Stomach (tissue), 9 donors: ENCODE measurements around the gene ITPR1. TPM values are rescaled to one million over a fixed set of nuclear protein-coding genes. Genes with fewer than 3 reads are reported as not detected.

ENCODE experiments used
- DNase-seq, 2 donors: peaks; one replicate each; pipeline versions ENCODE4 v3.0.0 to v3.0.0-alpha.2; 2013 to 2019
- H3K27ac ChIP-seq, 5 donors: fragments of 200-600 bp in 4 of 5; sonication (generic) in 4 of 5; one replicate each; pipeline ENCODE4 v1.5.1; 2013 to 2019; ENCODE audit warnings: mild to moderate bottlenecking in 1 of 5, moderate library complexity in 1 of 5
- H3K27me3 ChIP-seq, 3 donors: fragments of 200-600 bp; sonication (generic); one replicate each; pipeline ENCODE4 v1.5.1; 2017 to 2019; ENCODE audit warnings: mixed run types in 1 of 3
- H3K36me3 ChIP-seq, 4 donors: fragments of 200-600 bp; sonication (generic); 1 replicate in 3 of 4; 2 replicates in 1 of 4; pipeline ENCODE4 v1.5.1; 2016 to 2019
- H3K4me1 ChIP-seq, 4 donors: fragments of 200-600 bp; sonication (generic); one replicate each; pipeline ENCODE4 v1.5.1; 2016 to 2019
- H3K4me3 ChIP-seq, 4 donors: fragments of 200-600 bp; sonication (generic) in 3 of 4; one replicate each; pipeline ENCODE4 v1.5.1; 2016 to 2019; ENCODE audit warnings: mild to moderate bottlenecking in 1 of 4
- H3K9me3 ChIP-seq, 4 donors: fragments of 200-600 bp; sonication (generic); one replicate each; pipeline ENCODE4 v1.5.1; 2016 to 2019
- CTCF ChIP-seq, 7 experiments: fragments of 450-650 bp in 4 of 7; fragments of 200-600 bp in 3 of 7; sonication (generic) in 3 of 7; IDR thresholded peaks; one replicate each; pipeline ENCODE4 v1.5.1; 2016 to 2019; ENCODE audit warnings: antibody characterized with exemption in 7 of 7, control low read depth in 2 of 7, mild to moderate bottlenecking in 1 of 7
- EP300 ChIP-seq: sonication (generic); formaldehyde crosslinking; IDR thresholded peaks from one replicate; pipeline ENCODE4 v1.6.1; 2017; ENCODE audit warnings: antibody characterized with exemption
- POLR2A ChIP-seq, 4 donors: fragments of 450-650 bp; IDR thresholded peaks; one replicate each; pipeline ENCODE4 v1.6.1; 2016; ENCODE audit warnings: antibody characterized with exemption in 4 of 4, control low read depth in 2 of 4, mild to moderate bottlenecking in 1 of 4, moderate library complexity in 1 of 4
- POLR2AphosphoS5 ChIP-seq, 3 donors: sonication (generic); formaldehyde crosslinking; IDR thresholded peaks; one replicate each; pipeline ENCODE4 v1.6.1; 2016; ENCODE audit warnings: antibody characterized with exemption in 3 of 3
- WGBS, 5 donors: extraction: QIAGEN DNeasy Blood & Tissue Kit in 3 of 5; methylation state at CpG; one replicate each; pipeline versions ENCODE4 v1.1.5 to v1.1.7; 2013 to 2018; 5-methylcytosine and 5-hydroxymethylcytosine counted together
- intact Hi-C: fragments of 100-400 bp; cut with DNase I; formaldehyde crosslinking; loops from one replicate; pipeline ENCODE4 v1.15.1; 2023; ENCODE audit warnings: low total_unique reads
- polyA plus RNA-seq, 3 donors: library from polyadenylated mRNA; stranded (reverse); fragments of 200-250 nt; gene quantifications; one replicate each; pipeline ENCODE4 v1.2.3, GENCODE V29; 2013
- total RNA-seq, 5 donors: library from RNA; depleted of rRNA; stranded (reverse); fragments of >200 nt; gene quantifications; one replicate each; pipeline versions ENCODE4 v1.1.0 to v1.2.3, GENCODE V29; 2014 to 2016
- donor health status: healthy with polysubstance abuse.
- donor health status: Bipolar disorder and iron deficiency.
- donor health status: healthy.

ITPR1 gene
- total and polyA plus RNA-seq, 8 donors: 6.6 to 192 (median 32.9) TPM

GRCh38 chr3:4680871-4681300 lies 187.7 kb downstream of the ITPR1 start:
- WGBS, 5 donors: 86 to 95% (median 93%) methylated on average over 2 of the region's 2 CpGs
- H3K27me3 ChIP-seq: no peaks in the 10 kb centered on the region
- TF ChIP-seq CTCF (IDR thresholded peaks at IDR 0.05) (no peak), POLR2AphosphoS5 (IDR thresholded peaks at IDR 0.05) (no peak), EP300 (no peak), POLR2A (IDR thresholded peaks at IDR 0.05) (no peak)
- H3K27ac ChIP-seq: peak overlapping the region in 1 of 5 donors; percentile 26
- no peaks in the 10 kb centered on the region for H3K9me3 ChIP-seq
- H3K36me3 ChIP-seq: peaks cover 25 to 79% (median 70%) of the 10 kb centered on the region in 4 donors
- intact Hi-C loops: no loop called here
- H3K4me3 ChIP-seq: no peak overlapping the region
- H3K4me1 ChIP-seq: peaks cover 0 to 20% (median 11%) of the 10 kb centered on the region in 4 donors
- no peak for DNase-seq

GRCh38 chr3:4681301-4681700 lies 188.2 kb downstream of the ITPR1 start:
- Histone ChIP-seq H3K27me3 (no peaks in the 10 kb centered on the region), H3K36me3 (peaks cover 25 to 81% (median 72%) of the 10 kb centered on the region in 4 donors), H3K4me3 (no peak overlapping the region), H3K9me3 (no peaks in the 10 kb centered on the region), H3K27ac (no peak overlapping the region), H3K4me1 (peaks cover 2 to 20% (median 11%) of the 10 kb centered on the region in 4 donors)
- intact Hi-C loops: no loop called here
- no peak for TF ChIP-seq POLR2AphosphoS5 (IDR thresholded peaks at IDR 0.05)
- no peak for TF ChIP-seq CTCF (IDR thresholded peaks at IDR 0.05)
- no peak for TF ChIP-seq POLR2A (IDR thresholded peaks at IDR 0.05)
- no peak for TF ChIP-seq EP300
- DNase-seq: no peak

- Histone ChIP-seq H3K9me3 (no peaks in the 10 kb centered on the region), H3K36me3 (peaks cover 24 to 84% (median 79%) of the 10 kb centered on the region in 4 donors), H3K27ac (no peak overlapping the region), H3K4me1 (peaks cover 10 to 32% (median 23%) of the 10 kb centered on the region in 4 donors), H3K4me3 (no peak overlapping the region), H3K27me3 (no peaks in the 10 kb centered on the region)
- no peak for DNase-seq
- TF ChIP-seq POLR2AphosphoS5 (IDR thresholded peaks at IDR 0.05) (no peak), EP300 (no peak), POLR2A (IDR thresholded peaks at IDR 0.05) (no peak), CTCF (IDR thresholded peaks at IDR 0.05) (no peak)
- intact Hi-C loops: no loop called here
- 81 to 96% (median 91%) methylated on average over 1 of the region's 1 CpG for WGBS, 5 donors
These were observed 191.0 kb downstream of the ITPR1 start for GRCh38 chr3:4684117-4684516.

- no peak overlapping the region for H3K27ac ChIP-seq
- WGBS, 5 donors: 97% methylated on average over 10 of the region's 10 CpGs
These were observed 191.8 kb downstream of the ITPR1 start for GRCh38 chr3:4684976-4685375.

More at GRCh38 chr3:4684976-4685375, 191.8 kb downstream of the ITPR1 start:
- DNase-seq: no peak
- Histone ChIP-seq H3K4me1 (peaks cover 9 to 28% (median 23%) of the 10 kb centered on the region in 4 donors), H3K9me3 (peaks cover 0 to 4% (median 1%) of the 10 kb centered on the region in 4 donors), H3K4me3 (no peak overlapping the region), H3K36me3 (peaks cover 21 to 92% (median 87%) of the 10 kb centered on the region in 4 donors), H3K27me3 (no peaks in the 10 kb centered on the region)
- TF ChIP-seq POLR2AphosphoS5 (IDR thresholded peaks at IDR 0.05): no peak
- no peak for TF ChIP-seq POLR2A (IDR thresholded peaks at IDR 0.05)
- no peak for TF ChIP-seq CTCF (IDR thresholded peaks at IDR 0.05)
- TF ChIP-seq EP300: no peak
- intact Hi-C loops: no loop called here
